ENCODE data around the gene NUBP2. TPM values are rescaled to one million over a fixed set of nuclear protein-coding genes. Genes with fewer than 3 reads are reported as not detected.

The NUBP2 gene
- polyA plus RNA-seq, 3 donors, result 28.2 to 53.9 (median 51.0) TPM

DNA sequence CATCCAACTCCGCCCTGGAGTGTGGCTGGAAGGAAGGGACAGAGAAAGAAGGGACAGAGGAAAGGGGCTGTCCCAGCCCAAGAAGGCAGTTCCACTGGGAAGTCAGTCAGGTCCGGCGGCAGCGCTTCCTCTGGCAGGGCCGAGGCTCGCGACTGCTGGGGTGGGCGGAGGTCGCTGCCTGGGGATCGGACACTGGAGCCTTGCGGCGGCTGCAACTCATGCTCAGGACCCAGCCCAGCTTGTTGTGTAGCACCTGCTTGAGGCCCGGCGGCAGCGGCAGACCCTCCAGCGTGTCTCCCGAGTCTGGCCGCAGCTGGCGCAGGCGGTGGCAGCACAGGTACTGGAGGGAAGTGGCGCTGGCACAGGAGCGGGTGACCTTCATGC is 5.8 kb upstream of the NUBP2 start:
- DNase-seq (ENCODE audit: extremely low read depth in 1 of 11, low read depth in 9 of 11, low spot score in 4 of 11), result no peak

DNA sequence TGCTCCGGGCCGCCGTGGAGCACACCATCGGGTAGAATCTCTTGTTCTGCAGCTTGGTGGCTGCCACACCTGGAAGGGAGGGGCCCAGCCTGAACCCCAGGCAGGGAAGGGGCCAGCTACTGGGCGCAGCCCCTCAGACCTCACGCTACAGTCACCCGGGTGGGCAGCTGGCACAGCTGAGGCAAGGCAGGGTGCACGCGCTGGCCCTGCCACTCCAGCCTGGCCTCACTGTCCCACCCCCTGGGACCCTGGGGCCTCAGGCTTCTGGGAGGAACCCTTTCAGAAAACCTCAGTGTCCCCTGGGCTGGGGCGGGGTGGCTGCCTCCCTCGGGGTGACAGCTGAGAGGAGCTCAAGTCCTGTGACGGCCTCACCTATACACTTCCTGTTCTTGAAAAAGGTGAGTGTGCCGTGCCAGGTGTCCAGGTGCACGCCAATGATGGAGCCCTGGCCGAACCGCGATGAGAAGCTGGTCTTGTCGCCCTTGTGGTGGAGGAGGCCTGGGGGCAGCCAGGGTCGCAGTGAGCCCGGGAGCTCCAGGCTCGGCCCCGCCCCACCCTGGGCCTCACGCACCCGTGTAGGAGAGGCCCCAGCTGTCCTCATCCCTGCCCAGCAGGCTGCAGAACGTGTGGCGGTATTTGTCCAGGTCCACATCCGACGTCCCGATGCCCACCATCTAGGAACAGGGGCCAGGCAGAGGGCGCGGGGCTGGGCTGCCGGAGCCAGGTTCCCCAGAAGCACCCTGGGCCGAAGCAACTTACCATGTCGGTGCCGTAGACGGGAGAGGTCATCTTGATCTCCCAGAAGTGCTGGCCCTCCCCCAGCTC is 5.2 kb upstream of the NUBP2 start:
- no peak for DNase-seq (ENCODE audit: extremely low read depth in 1 of 11, low read depth in 9 of 11, low spot score in 4 of 11)

DNA sequence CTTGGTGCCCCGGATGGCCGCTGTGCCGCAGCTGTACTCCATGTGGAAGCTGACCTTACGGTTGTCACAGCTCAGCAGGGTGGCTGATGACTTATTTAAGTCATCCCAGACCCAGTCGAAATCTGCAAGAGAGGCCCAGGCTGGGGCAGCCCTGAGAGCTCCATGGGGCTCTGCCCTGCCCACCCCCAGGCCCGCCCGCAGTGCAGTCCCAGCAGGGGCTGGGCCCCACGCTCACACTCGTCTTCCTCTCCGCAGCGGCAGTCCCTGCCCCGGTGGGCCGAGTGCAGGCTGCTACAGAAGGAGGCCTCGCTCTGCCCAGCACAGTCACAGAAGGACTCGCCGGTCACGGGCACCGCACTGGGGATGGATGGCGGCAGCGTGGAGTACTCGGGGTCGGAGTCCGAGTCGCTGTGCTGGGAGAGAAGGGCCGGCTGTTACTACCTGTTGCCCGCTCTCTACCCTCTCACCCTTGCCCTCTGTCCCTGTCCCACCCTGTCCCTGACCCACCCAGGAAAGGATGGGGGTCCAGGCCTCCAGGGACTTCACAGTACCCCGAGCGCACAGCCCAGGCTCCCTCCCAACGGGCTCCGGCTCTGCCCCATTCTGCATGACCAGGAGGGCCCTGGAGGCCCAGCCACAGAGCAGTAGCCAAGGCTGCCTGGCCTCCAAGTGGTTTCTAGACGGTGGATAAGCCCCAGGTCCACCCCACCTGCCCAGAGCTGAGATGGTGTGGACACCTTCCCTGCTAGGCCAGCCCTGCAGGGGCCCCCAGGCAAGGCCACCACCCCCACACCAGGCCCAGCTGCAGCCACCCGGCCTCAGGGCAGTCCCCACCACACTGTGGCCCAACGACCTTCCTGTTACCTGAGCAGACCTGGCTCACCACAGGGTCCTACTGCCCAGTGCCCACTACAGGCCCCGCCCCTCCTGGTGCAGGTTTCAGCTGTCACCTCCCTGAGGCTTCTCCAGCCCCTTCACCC is 4.3 kb upstream of the NUBP2 start:
- no peak for DNase-seq (ENCODE audit: extremely low read depth in 1 of 11, low read depth in 9 of 11, low spot score in 4 of 11)

DNA sequence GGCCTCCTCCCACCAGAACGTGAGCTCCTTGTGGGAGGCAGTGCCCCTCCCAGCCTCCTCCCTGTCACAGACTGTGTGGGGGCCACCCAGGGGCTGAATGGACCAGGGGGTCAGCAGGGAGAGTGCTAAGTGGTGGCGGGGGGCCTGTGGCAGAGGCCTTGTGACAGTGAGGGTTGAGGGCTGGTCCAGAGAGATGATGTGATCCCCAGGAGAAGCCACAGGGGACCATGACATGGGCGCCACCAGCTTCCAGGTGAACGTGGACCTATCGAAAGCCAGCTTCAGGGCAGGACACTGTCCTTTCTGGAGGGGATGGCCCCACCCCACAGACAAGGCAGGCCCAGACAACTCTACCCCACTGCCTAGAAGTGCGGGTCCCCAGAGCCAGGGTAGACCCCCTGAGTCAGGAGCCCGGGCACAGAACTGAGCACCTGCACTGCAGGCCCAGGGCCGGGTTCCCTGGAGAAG is 3.5 kb upstream of the NUBP2 start:
- no peak for DNase-seq (ENCODE audit: extremely low read depth in 1 of 11, low read depth in 9 of 11, low spot score in 4 of 11)

- DNase-seq (ENCODE audit: extremely low read depth in 1 of 11, low read depth in 9 of 11, low spot score in 4 of 11), result no peak
These were observed 2.8 kb upstream of the NUBP2 start for GRCh38 chr16:1779741-1780676.

DNA sequence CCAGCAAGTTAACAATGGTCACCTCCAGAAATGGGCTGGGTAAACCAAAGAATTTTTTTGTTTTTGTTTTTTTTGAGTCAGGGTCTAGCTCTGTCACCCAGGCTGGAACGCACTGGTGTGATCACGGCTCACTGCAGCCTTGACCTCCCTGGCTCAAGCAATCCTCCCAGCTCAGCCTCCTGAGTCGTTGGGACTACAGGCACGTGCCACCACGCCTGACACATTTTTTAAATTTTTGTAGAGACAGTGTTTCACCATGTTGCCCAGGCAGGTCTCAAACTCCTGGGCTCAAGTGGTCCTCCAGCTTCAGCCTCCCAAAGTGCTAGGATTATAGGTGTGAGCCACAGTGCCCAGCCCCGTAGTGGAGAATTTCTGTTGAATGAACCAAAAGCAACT is 2.1 kb upstream of the NUBP2 start:
- DNase-seq (ENCODE audit: extremely low read depth in 1 of 11, low read depth in 9 of 11, low spot score in 4 of 11), result no peak

DNA sequence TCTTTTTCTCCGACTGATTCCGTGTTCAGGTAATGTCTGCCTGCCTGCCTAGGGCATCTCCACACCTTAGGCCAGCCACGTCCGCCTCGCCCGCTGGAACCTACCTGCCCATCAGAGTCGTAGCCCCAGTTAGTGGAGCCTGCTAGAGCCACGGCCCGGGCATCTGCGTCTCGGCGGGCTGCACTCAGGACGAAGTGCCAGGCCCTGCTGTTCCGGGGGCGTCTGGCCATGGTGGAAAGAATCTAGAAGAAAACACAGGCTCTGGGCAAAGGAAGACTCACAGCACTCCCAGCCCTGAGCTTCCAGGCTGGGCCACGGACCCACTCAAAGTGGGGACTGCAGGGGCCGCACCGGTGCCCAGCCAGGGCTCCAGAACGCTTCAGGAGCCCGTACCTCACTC is 1.5 kb upstream of the NUBP2 start:
- DNase-seq (ENCODE audit: extremely low read depth in 1 of 11, low read depth in 9 of 11, low spot score in 4 of 11), result no peak

GRCh38 chr16:1781758-1782407 is 877 bp upstream of the NUBP2 start:
- no peak for DNase-seq (ENCODE audit: extremely low read depth in 1 of 11, low read depth in 9 of 11, low spot score in 4 of 11)

DNA sequence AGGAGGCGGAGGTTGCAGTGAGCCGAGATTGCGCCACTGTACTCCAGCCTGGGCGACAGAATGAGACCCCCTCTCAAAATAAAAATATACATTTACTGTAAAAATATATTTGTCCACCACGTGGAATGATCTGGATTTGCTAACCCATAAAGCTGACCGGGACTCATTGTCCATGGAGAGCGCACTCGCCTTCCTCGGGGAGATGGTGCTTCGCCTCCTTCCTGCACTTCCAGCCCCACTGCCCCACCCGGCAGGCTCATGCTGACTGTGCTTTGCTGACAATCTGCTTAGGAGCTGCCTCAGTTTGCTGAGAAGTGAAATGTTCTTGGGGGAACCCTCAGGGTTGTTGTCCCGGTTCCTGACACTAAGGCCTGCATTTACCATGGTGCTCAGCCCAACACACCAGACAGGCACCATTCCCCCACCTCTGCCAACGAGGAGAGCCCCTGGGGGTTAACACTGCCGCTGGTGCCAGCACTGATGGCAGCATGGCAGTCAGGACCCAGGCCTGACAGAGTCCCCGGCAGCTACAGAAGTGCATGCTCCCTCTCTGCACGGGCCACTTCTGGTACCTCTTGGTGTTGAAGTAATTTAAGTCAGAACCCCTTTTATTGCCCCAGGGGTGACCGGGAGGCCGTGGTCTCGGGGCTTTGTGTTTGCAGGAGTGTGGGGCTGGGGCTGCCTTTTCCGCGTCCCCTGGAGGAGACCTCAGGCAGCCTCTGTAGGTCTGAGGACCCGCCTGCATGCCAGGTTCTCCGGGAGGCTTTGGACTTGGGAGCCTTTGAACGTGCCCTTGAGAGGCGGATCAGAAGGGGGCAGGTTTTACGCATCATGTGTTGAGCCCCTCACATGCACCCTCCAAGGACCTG is 2.5 kb downstream of the NUBP2 start:
- DNase-seq (ENCODE audit: extremely low read depth in 1 of 11, low read depth in 9 of 11, low spot score in 4 of 11), result no peak

DNA sequence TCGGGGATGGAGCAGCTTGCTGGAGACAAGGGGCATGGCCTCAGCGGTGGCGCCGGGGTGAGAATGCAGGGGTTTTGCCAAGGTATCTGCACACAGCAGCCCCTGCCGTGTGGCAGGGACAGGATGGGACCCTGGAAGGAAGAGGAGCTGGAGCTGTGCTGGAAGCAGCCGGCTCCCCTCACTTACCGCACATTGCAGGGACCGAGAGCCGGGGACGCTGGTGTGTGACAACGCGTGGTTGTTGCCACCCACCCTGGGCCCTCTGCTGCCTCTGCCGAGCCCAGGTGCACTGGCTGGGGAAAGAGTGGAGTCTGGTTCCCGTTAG is 3.0 kb downstream of the NUBP2 start:
- DNase-seq (ENCODE audit: extremely low read depth in 1 of 11, low read depth in 9 of 11, low spot score in 4 of 11), result no peak

DNA sequence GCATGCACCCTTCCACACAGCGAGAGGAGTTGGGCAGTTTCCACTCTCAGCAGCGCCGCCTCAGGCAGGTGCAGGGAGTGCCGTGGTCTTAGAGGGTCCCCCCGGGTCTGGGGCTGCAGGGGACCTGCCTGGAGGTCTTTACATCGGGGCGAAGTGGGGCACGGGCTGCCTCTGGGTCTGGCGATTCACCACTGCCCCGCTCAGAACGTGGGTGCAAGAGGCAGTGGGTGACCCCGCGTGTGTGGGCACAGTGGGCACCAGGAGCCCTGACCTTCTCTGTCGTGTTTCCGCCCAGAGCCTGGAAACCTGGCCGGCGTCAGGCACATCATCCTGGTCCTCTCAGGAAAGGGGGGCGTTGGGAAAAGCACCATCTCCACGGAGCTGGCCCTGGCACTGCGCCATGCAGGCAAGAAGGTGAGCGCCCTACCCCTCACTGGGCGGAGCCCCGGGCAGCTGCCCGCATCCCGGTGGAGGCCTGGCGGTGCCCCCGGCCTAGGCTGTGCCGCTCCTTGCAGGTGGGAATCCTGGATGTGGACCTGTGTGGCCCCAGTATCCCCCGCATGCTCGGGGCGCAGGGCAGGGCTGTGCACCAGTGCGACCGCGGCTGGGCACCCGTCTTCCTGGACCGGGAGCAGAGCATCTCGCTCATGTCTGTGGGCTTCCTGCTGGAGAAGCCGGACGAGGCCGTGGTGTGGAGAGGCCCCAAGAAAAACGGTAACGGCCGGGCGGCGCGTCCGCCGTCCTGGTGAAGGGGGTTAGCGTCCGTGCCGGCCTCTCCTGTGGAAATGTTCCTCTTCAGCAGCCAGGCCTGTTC is 3.7 kb downstream of the NUBP2 start:
- no peak for DNase-seq (ENCODE audit: extremely low read depth in 1 of 11, low read depth in 9 of 11, low spot score in 4 of 11)

DNA sequence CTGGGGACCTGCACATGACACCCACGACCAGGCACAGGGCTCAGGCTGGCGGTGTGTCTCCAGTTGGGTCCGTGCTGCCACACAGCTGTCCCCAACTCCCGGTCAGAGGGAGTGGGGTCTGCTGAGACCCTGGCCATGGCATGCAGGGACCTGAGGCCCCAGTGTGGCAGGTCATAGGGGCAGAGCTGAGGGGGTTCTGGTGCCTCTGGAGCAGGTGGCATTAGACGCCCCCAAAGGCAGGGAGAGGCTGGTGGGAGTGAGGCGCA is 4.2 kb downstream of the NUBP2 start:
- no peak for DNase-seq (ENCODE audit: extremely low read depth in 1 of 11, low read depth in 9 of 11, low spot score in 4 of 11)

DNA sequence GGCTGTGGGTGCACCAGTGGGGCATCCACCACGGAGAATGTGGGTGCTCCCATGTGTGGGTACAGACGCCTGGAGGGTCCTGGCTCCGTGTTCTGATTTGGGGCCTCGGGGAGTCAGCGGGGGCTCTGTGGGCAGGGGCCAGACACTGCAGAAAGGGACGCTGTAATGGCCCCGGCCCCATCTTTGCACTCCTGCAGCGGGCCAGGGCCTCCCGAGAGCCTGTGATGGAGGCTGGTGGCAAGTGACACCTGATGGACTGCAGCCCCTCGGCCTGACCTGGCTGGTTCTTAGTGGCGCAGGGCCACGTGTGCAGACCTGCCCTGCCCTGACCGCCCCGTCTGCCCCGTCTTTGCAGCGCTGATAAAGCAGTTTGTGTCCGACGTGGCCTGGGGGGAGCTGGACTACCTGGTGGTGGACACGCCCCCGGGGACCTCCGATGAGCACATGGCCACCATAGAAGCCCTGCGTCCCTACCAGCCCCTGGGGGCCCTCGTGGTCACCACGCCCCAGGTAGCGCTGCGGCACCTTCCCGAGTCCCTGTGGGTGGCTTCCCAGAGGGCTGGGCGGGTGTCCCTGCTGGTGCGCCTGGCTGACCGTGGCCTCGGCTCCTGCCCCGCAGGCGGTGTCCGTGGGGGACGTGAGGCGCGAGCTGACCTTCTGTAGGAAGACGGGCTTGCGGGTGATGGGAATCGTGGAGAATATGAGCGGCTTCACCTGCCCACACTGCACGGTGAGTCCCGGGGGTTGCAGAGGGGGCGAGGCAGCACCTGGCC is 4.7 kb downstream of the NUBP2 start:
- DNase-seq (ENCODE audit: extremely low read depth in 1 of 11, low read depth in 9 of 11, low spot score in 4 of 11), result no peak

GRCh38 chr16:1788095-1788707 is 5.4 kb downstream of the NUBP2 start:
- no peak for DNase-seq (ENCODE audit: extremely low read depth in 1 of 11, low read depth in 9 of 11, low spot score in 4 of 11)

DNA sequence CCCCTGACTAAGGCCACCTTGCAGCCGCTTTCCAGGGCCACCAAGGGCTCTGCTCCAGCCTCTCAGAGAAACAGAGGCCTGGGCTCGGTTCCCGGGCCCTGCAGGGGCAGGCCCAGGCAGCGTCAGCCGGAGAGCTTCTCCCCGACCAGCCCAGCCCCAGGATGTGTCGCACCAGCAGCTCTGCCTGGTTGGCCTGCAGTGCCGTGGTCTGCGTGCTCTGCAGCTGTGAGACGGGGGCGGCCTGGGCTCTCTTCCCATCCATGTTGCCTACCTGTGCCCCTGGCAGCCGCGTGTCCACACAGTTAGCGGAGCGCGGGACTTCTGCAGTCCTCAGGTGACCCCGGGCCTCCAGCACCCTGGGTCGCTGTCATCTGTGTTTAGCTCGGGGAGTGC is 5.9 kb downstream of the NUBP2 start:
- no peak for DNase-seq (ENCODE audit: extremely low read depth in 1 of 11, low read depth in 9 of 11, low spot score in 4 of 11)

DNA sequence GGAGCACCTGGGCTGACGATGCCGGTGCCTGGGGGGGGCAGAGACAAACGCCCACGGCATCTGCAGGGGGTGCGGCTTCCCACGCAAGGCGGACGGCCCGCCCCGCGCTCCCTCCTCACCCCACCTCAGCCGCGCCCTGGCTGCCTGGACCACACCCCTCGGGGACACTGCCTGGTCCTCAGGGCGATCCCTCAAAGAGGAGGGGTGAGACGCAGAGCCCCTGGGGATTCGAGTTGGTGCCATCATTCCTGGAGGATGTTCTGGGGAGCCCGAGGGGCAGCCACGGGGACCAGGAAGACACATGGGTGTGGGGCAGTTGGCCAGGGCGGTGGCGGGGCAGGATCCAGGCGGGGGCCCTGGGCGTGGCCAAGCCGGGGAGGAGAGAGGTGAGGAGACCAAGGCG is 6.9 kb downstream of the NUBP2 start:
- no peak for DNase-seq (ENCODE audit: extremely low read depth in 1 of 11, low read depth in 9 of 11, low spot score in 4 of 11)
